GM12874 (cell line): ENCODE measurements around the gene ADAMTS2.

Experiments
- CTCF ChIP-seq: IDR thresholded peaks from 2 replicates; pipeline ENCODE4 v1.5.1; 2011; ENCODE audit warnings: low read depth, mild to moderate bottlenecking, control low read depth, low read length, moderate library complexity; ENCODE audit not compliant: insufficient read depth

Gene ADAMTS2

GRCh38 chr5:179194941-179195381, 150.3 kb downstream of the ADAMTS2 start:
- TF ChIP-seq CTCF: no peak

GRCh38 chr5:179194201-179194910, 150.9 kb downstream of the ADAMTS2 start:
- TF ChIP-seq CTCF: no peak

DNA sequence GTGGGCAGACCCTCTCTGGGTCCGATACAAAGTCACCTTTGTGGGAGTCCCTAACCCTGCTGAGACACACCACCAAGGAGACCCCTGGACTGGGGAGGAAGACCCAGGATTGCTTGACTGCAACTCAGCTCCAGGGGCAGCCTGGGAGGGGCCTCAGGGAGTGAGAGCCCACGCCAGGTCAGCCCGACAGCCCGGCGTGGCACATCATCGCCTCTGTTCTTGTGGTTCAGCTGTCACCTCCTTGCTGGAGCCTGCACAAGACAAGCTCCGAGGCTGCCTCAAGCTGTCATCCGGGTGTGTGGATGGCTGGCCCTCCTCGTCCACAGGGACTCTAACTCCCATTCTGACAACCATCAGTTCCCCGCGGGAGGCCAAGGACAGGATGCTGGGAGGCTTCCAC, 151.5 kb downstream of the ADAMTS2 start:
- TF ChIP-seq CTCF: no peak

DNA sequence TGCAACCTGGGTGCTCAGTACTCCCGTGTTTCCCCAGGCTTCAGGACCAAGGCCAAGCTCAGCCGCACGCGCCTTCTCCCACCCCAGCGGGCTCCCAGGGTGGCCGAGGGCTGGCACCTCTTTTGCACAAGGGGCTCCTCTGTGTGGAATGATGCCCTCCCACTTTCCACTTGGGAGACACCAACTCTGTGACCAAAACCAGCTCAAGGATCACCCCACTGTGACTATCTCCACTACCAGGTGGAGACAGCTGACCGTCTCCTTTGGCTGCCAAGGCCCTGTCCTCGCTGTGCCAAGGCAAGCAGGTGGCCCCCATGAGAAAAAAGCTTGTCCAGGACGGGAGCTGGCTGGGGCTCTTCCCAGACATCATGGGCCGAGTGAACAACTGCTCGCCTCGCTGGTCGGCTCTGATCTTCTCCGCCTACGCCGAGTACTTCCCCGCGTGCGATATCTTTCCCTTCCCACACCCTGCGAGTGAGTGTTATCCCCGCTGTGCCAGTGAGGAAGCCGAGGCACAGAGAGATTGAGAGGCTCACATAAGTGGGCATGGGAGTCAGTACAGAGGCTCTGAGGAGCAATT, 152.3 kb downstream of the ADAMTS2 start:
- TF ChIP-seq CTCF: no peak

- no peak for TF ChIP-seq CTCF
These were observed 152.9 kb downstream of the ADAMTS2 start for GRCh38 chr5:179192185-179192890.

DNA sequence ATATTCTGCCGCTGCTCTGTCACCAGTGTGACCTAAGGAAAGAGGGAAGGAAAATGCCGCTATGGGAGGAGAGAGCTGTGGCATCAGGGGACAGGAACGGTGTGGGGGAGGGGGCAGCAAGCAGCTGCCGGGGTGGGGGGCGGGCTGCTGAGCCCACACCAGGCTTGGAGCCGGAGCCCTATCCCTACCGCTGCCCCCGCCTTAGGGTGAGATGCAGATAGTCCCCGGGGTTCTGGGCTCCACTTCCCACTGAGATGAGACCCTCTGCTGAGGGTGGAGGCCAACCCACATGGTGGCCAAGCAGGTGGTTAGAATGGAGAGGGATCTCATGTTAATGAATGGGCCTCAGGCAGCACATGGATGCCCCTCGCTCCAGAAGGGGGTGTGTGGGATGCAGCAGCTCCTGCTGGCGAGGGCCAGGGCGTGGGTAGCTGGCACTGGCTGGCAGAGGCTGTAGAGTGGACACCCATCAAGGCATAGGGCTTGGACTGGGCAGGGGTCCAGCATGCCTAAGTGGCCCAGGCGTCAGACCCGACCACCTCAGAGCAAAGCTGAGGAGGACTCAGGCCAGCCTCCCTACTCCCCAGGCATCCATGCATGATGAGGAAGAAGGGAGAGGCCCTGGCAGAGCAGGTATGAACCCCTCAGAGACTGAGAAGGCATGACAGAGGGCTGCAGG, 153.6 kb downstream of the ADAMTS2 start:
- TF ChIP-seq CTCF: no peak
